ENCODE results near the gene ATP2B3. TPM values are rescaled to one million over a fixed set of nuclear protein-coding genes. Genes with fewer than 3 reads are reported as not detected.
A peak's percentile ranks its signal among the peaks of the same experiment; 100 is the strongest.

The ATP2B3 gene
- total and polyA plus RNA-seq, 9 of the 15 experiments (the other 6 are each of a cell fraction or from before 2014, with no cell fraction given) = 0.04 TPM; not detected in 8

- DNase-seq (ENCODE audit: extremely low read depth in 1 of 4, low spot score in 3 of 4) (peak; percentile 50 to 62 (median 54)), FAIRE-seq (peak; percentile 42), ATAC-seq (peak; percentile 89)
- H3K4me3 ChIP-seq = no peak overlapping the region
- H2AFZ ChIP-seq (ENCODE audit: low read depth, low read length) = 0 out of 2 replicates have a peak overlapping the region, but pooled peaks have one; percentile 56
- H3K27ac ChIP-seq (ENCODE audit: extremely low read depth, low read depth, low read length) = no peak overlapping the region
- in situ Hi-C loops (cut with MboI) (no loop called here), intact Hi-C loops (cut with micrococcal nuclease) (no loop called here)
- no peaks in the 10 kb centered on the region for H3K9me3 ChIP-seq (replicated peaks; ENCODE audit: control insufficient read depth, insufficient read depth, low read depth, low read length)
- H3K9me1 ChIP-seq (ENCODE audit: control insufficient read depth, insufficient read depth, low read length) = no peaks in the 10 kb centered on the region
- peaks cover 4 to 16% of the 10 kb centered on the region in 2 experiments; a peak in 4 of 5 replicates for H3K27me3 ChIP-seq (ENCODE audit: control insufficient read depth in 2 of 2, insufficient read depth in 2 of 2, low read length in 2 of 2)
- no peaks in the 10 kb centered on the region for H4K20me1 ChIP-seq (replicated peaks; ENCODE audit: control insufficient read depth, insufficient read depth, low read length)
- H3K79me2 ChIP-seq (ENCODE audit: control insufficient read depth, insufficient read depth, low read length) = no peaks in the 10 kb centered on the region
- POLR2A ChIA-PET = interaction anchor here (0.7 kb wide), 1 partner anchor 12 kb away, joined by 3 read pairs; no protein-coding TSS in a partner anchor
- H3K9ac ChIP-seq (ENCODE audit: insufficient read depth in 1 of 2, low read depth in 2 of 2, low read length in 2 of 2) = 0 out of 4 replicates have a peak overlapping the region, but pooled peaks of 1 of the 2 experiments have one; percentile 52
- TF ChIP-seq NR0B1 (IDR thresholded peaks at IDR 0.05; ENCODE audit: partially characterized antibody) (no peak), ZBTB7A (IDR thresholded peaks at IDR 0.05; ENCODE audit: borderline replicate concordance, control insufficient read depth, low read depth, low read length) (peak; percentile 33; the same call in 1 of the 2 replicates), TFAP4 (CRISPR knock-in tag; IDR thresholded peaks at IDR 0.05; ENCODE audit: borderline replicate concordance) (peak; percentile 59; the same call in 1 of the 2 replicates), MAZ (CRISPR knock-in tag; conservative IDR thresholded peaks at IDR 0.05 in 1 of 2, IDR thresholded peaks at IDR 0.05 in 1 of 2) (peak in 1 of 2 experiments; percentile 34; a peak in 1 of 4 replicates), JUNB (CRISPR knock-in tag; conservative IDR thresholded peaks at IDR 0.05) (no peak), ID3 (CRISPR knock-in tag; IDR thresholded peaks at IDR 0.05) (no peak), ID3 (tag; IDR thresholded peaks at IDR 0.05) (no peak)
- H3K4me1 ChIP-seq (replicated peaks in 1 of 2; ENCODE audit: control insufficient read depth in 2 of 2, insufficient read depth in 2 of 2, low read length in 2 of 2) = peaks cover 0 to 4% of the 10 kb centered on the region in 2 experiments; a peak in 3 of 5 replicates
- BruUV-seq (replicated peaks) = no TSS peak
- WGBS (ENCODE audit: insufficient coverage, low coverage, missing lambda C conversion rate) = 15% methylated on average over 12 of the region's 13 CpGs
- peaks cover 5% of the 10 kb centered on the region; the same call in 1 of the 3 replicates for H3K36me3 ChIP-seq (ENCODE audit: control insufficient read depth, insufficient read depth, low read length)
- no peak overlapping the region for H3K4me2 ChIP-seq (ENCODE audit: insufficient read depth, low read length)
- CTCF ChIA-PET (ENCODE audit: low intra/inter-chr PET ratio) = no interaction called here
Measured at GRCh38 chrX:153582896-153583295, 65.5 kb downstream of the ATP2B3 start.

Data from K562 (cell line).